SK-N-SH (cell line): Measurements from ENCODE around the gene LIPE. TPM values are rescaled to one million over a fixed set of nuclear protein-coding genes. Genes with fewer than 3 reads are reported as not detected.

Experiments used
- CTCF ChIA-PET: fragments of 300-600, 350-600 bp; formaldehyde crosslinking; extraction: SDS; loops from one replicate; lab custom pipeline; 2021; lab: Yijun Ruan, JAX
- POLR2A ChIA-PET: fragments of 350-600 bp; sonication (Branson Sonifier 250); formaldehyde crosslinking; extraction: SDS; loops from one replicate; lab custom pipeline; 2020; ENCODE audit warnings: antibody characterized with exemption, inconsistent platforms; lab: Yijun Ruan, JAX
- DNase-seq: peaks from one replicate; pipeline ENCODE4 v3.0.0; 2012
- H2AFZ ChIP-seq: fragments of 200-600 bp; sonication (generic); 2 replicates; pipeline ENCODE4 v1.8.1; 2016; ENCODE audit warnings: antibody characterized with exemption, mild to moderate bottlenecking, low read depth
- H3F3A ChIP-seq: fragments of 200-600 bp; sonication (generic); replicated peaks from 2 replicates; pipeline ENCODE3; 2016; ENCODE audit warnings: antibody characterized with exemption, mild to moderate bottlenecking; ENCODE audit not compliant: insufficient read depth
- H3K27ac ChIP-seq, 2 experiments: fragments of 200-500 bp in 1 of 2; fragments of 200-600 bp in 1 of 2; sonication (Bioruptor generic) in 1 of 2; sonication (generic), shearing (Covaris generic) in 1 of 2; 2 replicates each; pipeline versions ENCODE4 v1.5.1 to v1.6.1; 2014 to 2016; ENCODE audit warnings: low read depth in 2 of 2, inconsistent platforms in 1 of 2, low read length in 1 of 2, mild to moderate bottlenecking in 1 of 2, mixed read lengths in 1 of 2
- H3K27me3 ChIP-seq: fragments of 200-600 bp; sonication (generic), shearing (Covaris generic); 2 replicates; pipeline ENCODE4 v1.6.1; 2016; ENCODE audit warnings: mixed run types; ENCODE audit not compliant: insufficient read depth
- H3K36me3 ChIP-seq, 2 experiments: fragments of 200-500 bp in 1 of 2; fragments of 200-600 bp in 1 of 2; sonication (Bioruptor generic) in 1 of 2; sonication (generic) in 1 of 2; replicated peaks in 1 of 2; 2 replicates each; pipeline versions ENCODE3 to v1.5.1; 2014 to 2016; ENCODE audit warnings: low read length in 1 of 2, mild to moderate bottlenecking in 1 of 2; ENCODE audit not compliant: insufficient read depth in 2 of 2, control insufficient read depth in 1 of 2
- H3K4me1 ChIP-seq, 2 experiments: fragments of 200-500 bp in 1 of 2; fragments of 200-600 bp in 1 of 2; sonication (Bioruptor generic) in 1 of 2; sonication (generic), shearing (Covaris generic) in 1 of 2; 2 replicates each; pipeline versions ENCODE4 v1.5.1 to v1.6.1; 2014 to 2016; ENCODE audit warnings: low read depth in 1 of 2, low read length in 1 of 2, mixed run types in 1 of 2; ENCODE audit not compliant: insufficient read depth in 2 of 2, control insufficient read depth in 1 of 2
- H3K4me2 ChIP-seq: fragments of 200-600 bp; sonication (generic), shearing (Covaris generic); 2 replicates; pipeline ENCODE4 v1.6.1; 2017; ENCODE audit warnings: mixed run types
- H3K4me3 ChIP-seq, 2 experiments: fragments of 200-500 bp in 1 of 2; fragments of 200-600 bp in 1 of 2; sonication (Bioruptor generic) in 1 of 2; sonication (generic), shearing (Covaris generic) in 1 of 2; 2 replicates each; pipeline versions ENCODE4 v1.5.1 to v1.8.1; 2014 to 2016; ENCODE audit warnings: low read depth in 2 of 2, inconsistent platforms in 1 of 2, low read length in 1 of 2, mild to moderate bottlenecking in 1 of 2, mixed read lengths in 1 of 2, moderate library complexity in 1 of 2
- H3K79me2 ChIP-seq: fragments of 200-600 bp; sonication (generic); 2 replicates; pipeline ENCODE4 v1.8.1; 2017; ENCODE audit warnings: mild to moderate bottlenecking; ENCODE audit not compliant: insufficient read depth
- H3K9ac ChIP-seq: fragments of 200-600 bp; sonication (generic); 2 replicates; pipeline ENCODE4 v1.6.1; 2017; ENCODE audit warnings: mixed run types
- H3K9me2 ChIP-seq: fragments of 200-600 bp; sonication (generic); 2 replicates; pipeline ENCODE4 v1.6.1; 2017; ENCODE audit warnings: mixed run types
- H3K9me3 ChIP-seq: fragments of 200-600 bp; sonication (generic); 2 replicates; pipeline ENCODE4 v1.6.1; 2017; ENCODE audit warnings: mixed run types, mild to moderate bottlenecking, moderate library complexity
- H4K20me1 ChIP-seq: fragments of 200-600 bp; sonication (generic); 2 replicates; pipeline ENCODE4 v1.6.1; 2017; ENCODE audit warnings: mild to moderate bottlenecking, mixed run types; ENCODE audit not compliant: insufficient read depth
- CHD2 ChIP-seq: fragments of 150-350 bp; IDR thresholded peaks from 2 replicates; pipeline ENCODE4 v1.6.1; 2018; ENCODE audit warnings: low read length; ENCODE audit not compliant: partially characterized antibody
- GABPA ChIP-seq: IDR thresholded peaks from 2 replicates; pipeline ENCODE4 v1.4.0; 2012; ENCODE audit warnings: low read depth, mild to moderate bottlenecking
- GATA2 ChIP-seq: sonication (generic); formaldehyde crosslinking; IDR thresholded peaks from 2 replicates; pipeline ENCODE4 v1.5.0; 2020; ENCODE audit warnings: mild to moderate bottlenecking, missing genetic modification reagents
- MAX ChIP-seq: IDR thresholded peaks from 2 replicates; pipeline ENCODE4 v1.4.0; 2012; ENCODE audit warnings: low read depth
- MXI1 ChIP-seq: IDR thresholded peaks from 2 replicates; pipeline ENCODE4 v1.6.1; 2012; ENCODE audit warnings: mild to moderate bottlenecking, low read depth, low read length, improper control_type of control experiment
- NFIC ChIP-seq: IDR thresholded peaks from 2 replicates; pipeline ENCODE4 v1.4.0; 2012; ENCODE audit warnings: borderline replicate concordance
- REST ChIP-seq: IDR thresholded peaks from 2 replicates; pipeline ENCODE4 v1.6.1; 2012; ENCODE audit warnings: mild to moderate bottlenecking, low read depth, low read length, moderate library complexity
- RFX5 ChIP-seq: IDR thresholded peaks from 2 replicates; pipeline ENCODE4 v1.6.1; 2012; ENCODE audit warnings: mild to moderate bottlenecking, improper control_type of control experiment, low read length
- RXRA ChIP-seq: IDR thresholded peaks from 2 replicates; pipeline ENCODE4 v1.4.0; 2012; ENCODE audit warnings: low read depth, mild to moderate bottlenecking, borderline replicate concordance
- TAF1 ChIP-seq: IDR thresholded peaks from 2 replicates; pipeline ENCODE4 v1.6.1; 2012; ENCODE audit warnings: low read depth, mild to moderate bottlenecking, low read length, moderate library complexity, borderline replicate concordance
- TCF12 ChIP-seq: IDR thresholded peaks from 2 replicates; pipeline ENCODE4 v1.4.0; 2012
- TEAD4 ChIP-seq: IDR thresholded peaks from 2 replicates; pipeline ENCODE4 v1.4.0; 2012; ENCODE audit warnings: mild to moderate bottlenecking, borderline replicate concordance; ENCODE audit not compliant: insufficient read depth
- USF1 ChIP-seq: IDR thresholded peaks from 2 replicates; pipeline ENCODE4 v1.4.0; 2012; ENCODE audit warnings: low read depth, borderline replicate concordance
- USF2 ChIP-seq: fragments of 150-350 bp; IDR thresholded peaks from 2 replicates; pipeline ENCODE4 v1.6.1; 2017; ENCODE audit warnings: antibody characterized with exemption, low read length, low read depth, borderline replicate concordance
- WGBS: methylation state at CpG from one replicate; pipeline ENCODE4 v1.1.6; 2017; ENCODE audit warnings: low lambda C conversion rate; 5-methylcytosine and 5-hydroxymethylcytosine counted together
- polyA plus RNA-seq, 3 experiments: library from polyadenylated mRNA; depleted of rRNA; stranded (reverse); fragments of >200 nt; gene quantifications; 2 replicates each; pipeline ENCODE4 v1.2.3, GENCODE V29; 2012

LIPE gene
- polyA plus RNA-seq, 1 of the 3 experiments (the other 2 are of a cell fraction): 4.4 TPM

- Histone ChIP-seq H3K9ac (no peak overlapping the region), H3K79me2 (no peaks in the 10 kb centered on the region), H3K4me3 (no peak overlapping the region), H3K36me3 (no peaks in the 10 kb centered on the region), H3F3A (no peaks in the 10 kb centered on the region), H3K9me3 (no peaks in the 10 kb centered on the region), H3K4me2 (no peak overlapping the region), H3K27ac (no peak overlapping the region), H3K4me1 (no peaks in the 10 kb centered on the region), H3K27me3 (no peaks in the 10 kb centered on the region), H2AFZ (no peak overlapping the region), H3K9me2 (no peaks in the 10 kb centered on the region), H4K20me1 (no peaks in the 10 kb centered on the region)
- no peak for TF ChIP-seq CHD2
- no peak for TF ChIP-seq MAX
- TF ChIP-seq RFX5: no peak
- TF ChIP-seq GABPA: no peak
- no peak for TF ChIP-seq RXRA
- no peak for TF ChIP-seq USF2
- TF ChIP-seq TEAD4: no peak
- no peak for TF ChIP-seq USF1
- TF ChIP-seq REST: no peak
- no peak for TF ChIP-seq MXI1
- TF ChIP-seq NFIC: no peak
- TF ChIP-seq TAF1: no peak
- TF ChIP-seq GATA2 (CRISPR knock-in tag): no peak
- TF ChIP-seq TCF12: no peak
- no peak for DNase-seq
- ChIA-PET CTCF (interaction anchor here (0.6 to 1.5 kb wide), 4 partner anchors 10 to 70 kb away, joined by 3 to 4 read pairs (median 3); no protein-coding TSS in a partner anchor), POLR2A (no interaction called here)
- 76% methylated on average over 2 of the region's 2 CpGs for WGBS
Observed at GRCh38 chr19:42459926-42460325, 32.7 kb upstream of the LIPE start.
